HG02852 (cell line): ENCODE data around the gene GAPDHS.

Experiments used
- ATAC-seq: cut with Tn5 transposase; IDR thresholded peaks from one replicate; pipeline ENCODE4 v1.9.1; 2021; ENCODE audit warnings: mild to moderate bottlenecking, moderate library complexity; ENCODE audit not compliant: unreplicated experiment

The GAPDHS gene

DNA sequence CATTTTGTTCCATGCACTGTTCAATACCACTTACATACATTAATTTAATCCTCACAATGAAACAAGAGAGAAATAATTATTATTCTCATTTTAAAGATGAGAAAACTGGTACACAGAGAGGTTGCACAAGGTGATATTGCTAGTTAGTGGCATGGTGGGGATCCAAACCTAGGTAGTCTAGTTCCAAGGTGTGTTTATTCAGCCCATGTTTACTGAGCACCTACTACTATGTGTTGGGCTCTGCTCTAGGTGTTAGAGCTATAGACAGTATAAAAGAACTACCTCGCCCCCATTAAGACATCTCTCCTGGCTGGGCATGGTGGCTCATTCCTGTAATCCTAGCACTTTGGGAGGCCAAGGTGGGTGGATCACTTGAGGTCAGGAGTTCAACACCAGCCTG lies 49.5 kb downstream of the GAPDHS start:
- no peak for ATAC-seq

- no peak for ATAC-seq
Measured at GRCh38 chr19:35585848-35586247, 52.6 kb downstream of the GAPDHS start, which contains the start of gene PMIS2. PMIS2 (plus strand) TSS chr19:35586173; CDS start chr19:35586260, 87 bp downstream.

DNA sequence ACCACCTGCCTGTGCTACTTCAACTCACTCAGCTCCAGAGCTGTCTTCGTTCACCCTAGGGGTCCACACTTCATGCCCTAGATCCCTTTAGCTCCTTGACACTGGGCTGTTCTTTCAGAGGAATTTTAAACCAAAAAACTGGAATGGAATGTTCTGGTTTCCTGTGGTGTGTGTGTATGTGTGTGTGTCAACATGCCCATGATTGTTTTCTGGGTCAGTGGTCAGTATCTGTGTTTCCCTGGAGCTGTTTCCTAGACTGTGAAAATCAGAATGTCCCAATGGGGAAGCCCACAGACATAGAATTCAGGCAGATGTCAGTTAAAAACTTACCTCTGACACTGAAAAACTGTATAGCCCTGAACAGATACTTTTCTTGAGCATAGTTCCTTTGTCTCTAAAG lies 54.1 kb downstream of the GAPDHS start:
- ATAC-seq = no peak

DNA sequence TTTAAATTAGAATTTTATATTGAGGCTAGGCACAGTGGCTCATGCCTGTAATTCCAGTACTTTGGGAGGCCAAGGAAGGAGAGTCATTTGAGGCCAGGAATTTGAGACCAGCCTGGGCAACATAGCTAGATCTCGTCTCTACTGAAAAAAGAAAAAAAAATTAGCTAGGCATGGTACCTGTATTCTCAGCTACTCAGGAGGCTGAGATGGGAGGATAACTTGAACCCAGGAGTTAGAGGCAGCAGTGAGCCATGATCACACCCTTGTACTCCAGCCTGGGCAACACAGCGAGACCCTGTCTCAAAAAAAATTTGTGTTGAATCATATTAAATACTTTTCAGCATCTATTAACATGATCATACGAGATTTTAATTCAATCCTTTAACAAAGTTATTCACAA lies 57.6 kb downstream of the GAPDHS start:
- ATAC-seq = no peak

DNA sequence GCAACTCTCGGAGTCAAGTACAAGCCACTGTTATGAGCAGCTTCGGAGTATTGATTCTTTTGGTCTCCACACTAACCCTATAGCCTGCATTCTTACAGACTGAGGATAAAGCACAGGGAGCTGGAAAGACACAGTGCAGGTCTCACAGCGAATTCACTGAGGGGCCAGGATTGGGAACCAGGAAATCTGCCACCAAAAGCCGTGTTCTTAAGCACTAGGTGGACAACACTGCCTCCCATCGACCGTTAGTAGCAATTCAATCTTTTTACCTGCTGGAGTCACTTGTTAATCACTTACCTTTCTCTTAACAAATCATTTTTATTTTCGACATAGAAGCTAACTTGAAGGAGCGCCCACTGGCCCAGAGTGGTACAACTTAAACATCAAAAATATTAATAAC lies 59.0 kb downstream of the GAPDHS start:
- no peak for ATAC-seq
